Suprapubic skin (tissue), 4 donors: ENCODE results near the gene TANGO2.

Experiments used
- EP300 ChIP-seq: sonication (generic); formaldehyde crosslinking; IDR thresholded peaks from one replicate; pipeline ENCODE4 v1.6.1; 2017; ENCODE audit warnings: antibody characterized with exemption
- POLR2A ChIP-seq, 2 donors: fragments of 450-650 bp; IDR thresholded peaks; one replicate each; pipeline ENCODE4 v1.6.1; 2017; ENCODE audit warnings: antibody characterized with exemption in 2 of 2, mild to moderate bottlenecking in 2 of 2, moderate library complexity in 2 of 2
- POLR2AphosphoS5 ChIP-seq, 3 donors: sonication (generic); formaldehyde crosslinking; IDR thresholded peaks; one replicate each; pipeline ENCODE4 v1.6.1; 2017; ENCODE audit warnings: antibody characterized with exemption in 3 of 3
- TF ChIP-seq, protein P1 (sequence below), 2 donors: fragments of 200-600 bp in 1 of 2; fragments of 450-650 bp in 1 of 2; sonication (generic) in 1 of 2; IDR thresholded peaks; one replicate each; pipeline ENCODE4 v1.5.1; 2016 to 2019; ENCODE audit warnings: antibody characterized with exemption in 2 of 2, mild to moderate bottlenecking in 1 of 2, moderate library complexity in 1 of 2

DNA sequence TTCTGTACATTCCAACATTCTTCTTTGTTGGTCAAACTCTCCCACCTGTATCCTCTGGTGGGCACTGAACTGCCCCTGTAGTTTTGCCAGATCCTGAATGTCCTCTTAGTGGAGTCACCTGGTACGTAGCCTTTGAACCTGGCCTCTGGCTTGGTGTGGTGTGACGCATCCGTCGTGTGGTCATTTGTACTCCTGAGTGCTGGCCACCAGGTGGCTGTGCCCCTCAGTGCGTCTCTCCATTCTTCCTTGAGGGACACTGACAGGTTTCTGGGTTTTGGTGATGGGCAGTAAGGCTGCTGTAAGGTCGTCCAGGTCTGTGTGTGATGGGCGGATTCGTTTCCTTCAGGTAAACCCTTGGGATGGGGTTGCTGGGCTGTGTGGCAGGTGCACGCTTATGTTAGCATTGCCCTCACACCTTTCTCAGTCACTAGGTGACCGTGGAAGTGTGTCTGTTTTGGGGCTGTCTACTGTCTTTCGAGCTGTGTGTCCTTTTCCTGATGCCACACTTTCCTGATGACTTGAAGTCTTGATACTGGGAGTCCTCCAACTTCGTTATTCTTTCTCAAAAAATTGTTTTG lies 81.4 kb downstream of the TANGO2 start:
- TF ChIP-seq, protein P1, sequence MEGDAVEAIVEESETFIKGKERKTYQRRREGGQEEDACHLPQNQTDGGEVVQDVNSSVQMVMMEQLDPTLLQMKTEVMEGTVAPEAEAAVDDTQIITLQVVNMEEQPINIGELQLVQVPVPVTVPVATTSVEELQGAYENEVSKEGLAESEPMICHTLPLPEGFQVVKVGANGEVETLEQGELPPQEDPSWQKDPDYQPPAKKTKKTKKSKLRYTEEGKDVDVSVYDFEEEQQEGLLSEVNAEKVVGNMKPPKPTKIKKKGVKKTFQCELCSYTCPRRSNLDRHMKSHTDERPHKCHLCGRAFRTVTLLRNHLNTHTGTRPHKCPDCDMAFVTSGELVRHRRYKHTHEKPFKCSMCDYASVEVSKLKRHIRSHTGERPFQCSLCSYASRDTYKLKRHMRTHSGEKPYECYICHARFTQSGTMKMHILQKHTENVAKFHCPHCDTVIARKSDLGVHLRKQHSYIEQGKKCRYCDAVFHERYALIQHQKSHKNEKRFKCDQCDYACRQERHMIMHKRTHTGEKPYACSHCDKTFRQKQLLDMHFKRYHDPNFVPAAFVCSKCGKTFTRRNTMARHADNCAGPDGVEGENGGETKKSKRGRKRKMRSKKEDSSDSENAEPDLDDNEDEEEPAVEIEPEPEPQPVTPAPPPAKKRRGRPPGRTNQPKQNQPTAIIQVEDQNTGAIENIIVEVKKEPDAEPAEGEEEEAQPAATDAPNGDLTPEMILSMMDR (IDR thresholded peaks at IDR 0.05) = no peak
- TF ChIP-seq POLR2AphosphoS5 (IDR thresholded peaks at IDR 0.05) = no peak
- TF ChIP-seq POLR2A (IDR thresholded peaks at IDR 0.05) = no peak
- TF ChIP-seq EP300 = no peak
